T-helper 17 cell (primary cell): ENCODE data around the gene C1orf52. TPM values are rescaled to one million over a fixed set of nuclear protein-coding genes. Genes with fewer than 3 reads are reported as not detected.

ENCODE experiments used
- ATAC-seq: fragments of 150-1000 bp; cut with Tn5 transposase; 2 replicates; pipeline ENCODE4 v1.10.0; 2021; ENCODE audit warnings: mild to moderate bottlenecking, moderate library complexity
- DNase-seq, 3 donors: peaks; one replicate each; pipeline versions ENCODE4 v3.0.0 to v3.0.0-alpha.2; 2020 to 2021
- H3K9me3 ChIP-seq: one replicate; pipeline ENCODE4 v1.7.0; 2013; ENCODE audit warnings: low read length, mild to moderate bottlenecking; ENCODE audit not compliant: control insufficient read depth, poor library complexity, severe bottlenecking
- H3K27ac Mint-ChIP-seq: one replicate; pipeline ENCODE4 v1.8.0; 2022; ENCODE audit warnings: mild to moderate bottlenecking, moderate library complexity, mixed read lengths
- H3K27me3 Mint-ChIP-seq: one replicate; pipeline ENCODE4 v1.8.0; 2022; ENCODE audit warnings: mixed read lengths
- H3K36me3 Mint-ChIP-seq: one replicate; pipeline ENCODE4 v1.8.0; 2022; ENCODE audit warnings: low read depth, mixed read lengths
- H3K4me1 Mint-ChIP-seq: one replicate; pipeline ENCODE4 v1.8.0; 2022; ENCODE audit warnings: mild to moderate bottlenecking, mixed read lengths
- H3K4me3 Mint-ChIP-seq: one replicate; pipeline ENCODE4 v1.8.0; 2022; ENCODE audit warnings: mild to moderate bottlenecking, moderate library complexity, mixed read lengths
- total RNA-seq, 4 donors: library from RNA in 2 of 4; stranded (reverse) in 2 of 4; gene quantifications; one replicate each; pipeline ENCODE4 v1.2.3 and lab custom pipeline; 2022 to 2026

The C1orf52 gene
- 10 to 100 TPM; 51.5 to 51.7 TPM for total RNA-seq
- 35.0 to 38.9 reads per million in 2 donors for total RNA-seq (lab: John Stamatoyannopoulos, UW)

DNA sequence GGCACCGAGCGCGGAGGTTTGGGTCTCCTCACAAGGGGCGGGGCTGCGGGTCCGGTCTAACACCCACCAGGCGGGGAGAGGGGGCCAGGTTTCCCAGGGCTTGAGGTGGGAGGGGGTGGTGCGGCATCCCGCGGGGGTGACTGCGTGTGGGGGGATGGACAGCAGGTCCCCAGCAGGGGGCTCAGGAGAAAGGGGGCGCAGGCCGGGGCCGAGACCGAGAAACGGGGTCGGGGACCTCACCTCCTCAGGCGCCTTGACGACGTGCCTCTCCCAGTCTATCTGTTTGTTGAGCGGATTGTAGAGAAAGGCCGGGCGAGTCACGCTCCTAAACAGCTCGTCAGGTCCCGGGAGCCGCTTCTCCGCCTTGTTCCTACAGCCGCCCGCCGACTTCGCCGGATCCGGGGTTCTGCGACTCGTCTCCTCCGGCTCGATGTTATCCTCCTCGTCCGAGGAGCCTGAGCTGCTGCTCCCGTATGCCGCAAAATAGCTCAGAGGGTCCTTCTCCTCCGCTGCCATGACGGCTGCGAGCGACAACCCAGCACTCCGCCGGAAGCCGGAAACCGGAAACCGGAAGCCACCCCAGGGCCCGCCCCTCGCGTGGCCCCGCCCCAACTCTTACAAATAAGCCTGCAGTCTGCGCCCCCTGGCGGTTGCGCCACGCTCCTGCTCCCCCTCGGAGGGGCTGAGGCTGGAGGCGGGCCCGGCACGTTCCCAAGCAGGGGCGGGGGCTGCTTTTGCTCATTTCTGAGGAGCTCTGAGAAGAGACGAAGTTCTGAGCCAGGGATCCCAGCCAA lies at the start of gene C1orf52:
TSS of gene C1orf52 (minus strand) at position 545 of the 794 bp plus-strand sequence. CDS start at position 516, 29 bp downstream.
- peak; percentile 93 to 99 (median 98) for DNase-seq
- Mint-ChIP-seq H3K4me1 (peaks cover 27% of the 10 kb centered on the region), H3K4me3 (peak within 1 kb of the TSS; percentile 95), H3K27me3 (no peaks in the 10 kb centered on the region), H3K27ac (peak within 1 kb of the TSS; percentile 93), H3K36me3 (peaks cover 8% of the 10 kb centered on the region)
- H3K9me3 ChIP-seq, result no peaks in the 10 kb centered on the region
- peak; percentile 97 for ATAC-seq

DNA sequence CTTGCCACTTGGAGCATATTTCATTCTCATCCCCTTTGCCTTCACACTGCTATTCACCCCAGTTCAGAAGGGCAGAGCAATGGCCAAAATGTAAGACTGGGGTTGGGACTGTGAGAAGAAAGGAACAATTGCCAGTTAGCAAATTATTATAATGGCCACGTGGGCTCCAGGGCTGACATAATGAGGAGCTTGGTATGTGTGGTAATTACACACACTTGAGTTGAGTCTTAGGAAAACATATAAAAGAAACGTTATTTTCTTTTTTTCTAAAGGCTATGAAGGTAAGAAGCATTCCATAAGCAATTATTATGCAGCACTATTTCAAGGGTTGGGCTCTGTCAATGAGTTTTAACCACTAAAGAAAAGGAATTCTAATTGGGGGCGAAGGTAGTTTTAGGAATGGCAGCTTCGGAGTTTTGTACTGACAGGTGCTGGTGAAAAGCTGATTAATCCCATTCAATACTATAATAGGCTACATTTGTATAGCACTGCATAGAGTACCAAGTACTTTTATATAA lies 49.4 kb upstream of the C1orf52 start:
- peak overlapping the region; percentile 78 for H3K4me3 Mint-ChIP-seq
- peaks cover 16% of the 10 kb centered on the region for H3K4me1 Mint-ChIP-seq
- ATAC-seq (no peak), DNase-seq (no peak)
- H3K27ac Mint-ChIP-seq, result no peak overlapping the region
- peaks cover 43% of the 10 kb centered on the region for H3K27me3 Mint-ChIP-seq
- H3K36me3 Mint-ChIP-seq, result no peaks in the 10 kb centered on the region
- H3K9me3 ChIP-seq, result no peaks in the 10 kb centered on the region

DNA sequence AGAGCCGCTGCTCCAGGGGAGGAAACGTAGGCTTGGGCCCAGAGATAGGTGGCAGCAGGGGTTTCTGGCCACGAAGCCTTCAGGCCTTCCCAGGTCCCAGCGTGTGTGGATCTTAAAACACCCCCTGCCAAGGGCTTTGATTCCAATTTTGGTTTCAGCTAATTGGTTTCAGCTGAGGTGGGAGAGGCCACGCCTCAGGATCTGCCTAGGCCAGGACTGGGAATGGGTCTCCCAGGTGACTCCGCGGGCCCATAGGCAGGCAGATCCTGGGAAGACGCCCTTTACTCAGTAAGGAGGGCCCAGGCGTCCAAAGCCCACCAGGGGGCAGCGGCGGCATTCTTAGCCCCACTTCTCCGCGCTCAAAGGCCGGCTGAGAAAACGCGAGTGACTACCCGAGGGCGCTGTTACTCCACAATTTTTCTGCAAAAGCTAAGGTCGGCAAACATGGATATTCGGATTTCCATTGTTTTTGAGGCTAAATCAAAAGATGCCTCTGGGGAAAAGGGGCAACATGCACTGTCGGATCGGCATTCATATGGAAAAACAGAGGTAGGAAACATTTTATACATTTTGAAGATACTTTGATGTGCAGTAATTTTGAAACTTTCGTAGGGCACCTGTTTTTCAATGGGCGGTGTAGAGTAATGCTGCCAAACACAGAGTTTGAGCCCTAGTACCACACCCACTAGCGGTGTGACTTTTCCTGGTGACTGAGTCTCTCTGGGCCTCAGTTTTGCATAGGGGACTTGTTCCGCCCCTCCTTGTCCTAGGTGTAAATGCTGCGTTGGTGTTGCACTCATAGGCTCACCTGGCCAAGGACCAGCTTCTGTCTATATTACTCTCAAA lies 48.7 kb upstream of the C1orf52 start:
- Mint-ChIP-seq H3K4me3 (peak overlapping the region; percentile 78), H3K4me1 (peaks cover 16% of the 10 kb centered on the region), H3K27me3 (peaks cover 37% of the 10 kb centered on the region), H3K27ac (no peak overlapping the region), H3K36me3 (no peaks in the 10 kb centered on the region)
- ATAC-seq (peak; percentile 88), DNase-seq (peak; percentile 12 to 30 (median 24))
- no peaks in the 10 kb centered on the region for H3K9me3 ChIP-seq

GRCh38 chr1:85306236-85306635 lies 46.8 kb upstream of the C1orf52 start:
- H3K9me3 ChIP-seq, result no peaks in the 10 kb centered on the region
- Mint-ChIP-seq H3K4me1 (peaks cover 16% of the 10 kb centered on the region), H3K36me3 (no peaks in the 10 kb centered on the region), H3K27ac (no peak overlapping the region), H3K4me3 (no peak overlapping the region), H3K27me3 (peaks cover 35% of the 10 kb centered on the region)
- DNase-seq (no peak), ATAC-seq (no peak)

DNA sequence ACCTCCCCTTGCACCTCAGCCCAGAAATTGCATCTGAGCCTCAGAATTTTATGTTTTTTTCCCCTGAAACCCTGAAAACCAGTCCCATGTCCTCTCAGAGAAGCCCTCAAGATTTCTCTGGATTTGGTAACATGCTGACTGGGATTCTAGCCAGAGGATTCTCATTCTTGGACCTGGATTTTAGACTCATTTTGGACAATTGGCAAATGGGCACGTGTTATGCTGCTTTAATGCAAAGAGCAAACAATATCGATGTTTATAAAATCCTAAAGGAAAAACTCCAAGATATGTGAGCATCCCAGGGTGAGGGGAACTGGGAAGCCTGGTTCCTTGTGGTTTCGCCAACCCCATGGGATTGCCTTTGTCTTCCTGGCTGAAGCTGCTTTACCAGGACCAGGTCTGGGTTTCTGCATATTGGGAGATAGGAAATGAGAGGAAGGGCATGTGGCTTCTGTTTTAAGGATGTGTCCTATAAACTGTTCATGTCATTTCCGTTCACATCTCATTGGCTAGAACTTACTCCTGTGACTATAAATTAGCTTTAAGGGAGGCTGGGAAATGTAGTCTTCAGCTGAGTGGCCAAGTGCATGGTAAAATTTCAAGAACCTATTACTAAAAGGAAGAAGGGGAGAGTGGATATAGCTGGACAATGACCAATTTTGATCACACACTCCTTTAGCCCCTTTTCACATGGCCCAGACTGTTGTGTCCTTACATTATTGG lies 44.1 kb upstream of the C1orf52 start:
- H3K27me3 Mint-ChIP-seq, result peaks cover 11% of the 10 kb centered on the region
- no peak for DNase-seq
- no peaks in the 10 kb centered on the region for H3K36me3 Mint-ChIP-seq
- no peak overlapping the region for H3K27ac Mint-ChIP-seq
- no peak for ATAC-seq
- H3K4me3 Mint-ChIP-seq, result no peak overlapping the region
- no peaks in the 10 kb centered on the region for H3K9me3 ChIP-seq
- peaks cover 10% of the 10 kb centered on the region for H3K4me1 Mint-ChIP-seq

DNA sequence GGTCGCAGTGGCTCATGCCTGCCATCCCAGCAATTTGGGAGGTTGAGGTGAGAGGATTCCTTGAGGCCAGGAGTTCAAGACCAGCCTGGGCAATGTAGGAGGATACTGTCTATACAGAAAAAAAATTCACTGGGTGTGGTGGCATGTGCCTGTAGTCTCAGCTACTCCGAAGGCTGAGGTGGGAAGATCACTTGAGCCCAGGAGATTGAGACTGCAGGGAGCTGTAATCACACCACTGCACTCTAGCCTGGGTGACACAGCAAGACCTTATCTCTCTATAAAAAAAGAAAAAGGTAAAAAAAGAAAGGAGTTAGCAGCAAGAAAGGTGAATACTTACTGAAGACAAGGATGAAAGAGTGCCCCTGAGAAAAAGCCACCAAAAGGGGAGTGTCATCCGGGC lies 40.7 kb upstream of the C1orf52 start:
- H3K9me3 ChIP-seq, result no peaks in the 10 kb centered on the region
- H3K4me1 Mint-ChIP-seq, result peaks cover 15% of the 10 kb centered on the region
- H3K36me3 Mint-ChIP-seq, result no peaks in the 10 kb centered on the region
- no peak overlapping the region for H3K27ac Mint-ChIP-seq
- peaks cover 27% of the 10 kb centered on the region for H3K27me3 Mint-ChIP-seq
- ATAC-seq, result no peak
- H3K4me3 Mint-ChIP-seq, result no peak overlapping the region
- DNase-seq, result no peak

- peak overlapping the region; percentile 42 for H3K27ac Mint-ChIP-seq
- no peaks in the 10 kb centered on the region for H3K36me3 Mint-ChIP-seq
- H3K27me3 Mint-ChIP-seq, result peaks cover 35% of the 10 kb centered on the region
- peaks cover 13% of the 10 kb centered on the region for H3K4me1 Mint-ChIP-seq
- H3K9me3 ChIP-seq, result no peaks in the 10 kb centered on the region
- H3K4me3 Mint-ChIP-seq, result peak overlapping the region; percentile 73
- DNase-seq (no peak), ATAC-seq (peak; percentile 96)
Measured at GRCh38 chr1:85297855-85298629, 38.6 kb upstream of the C1orf52 start.

DNA sequence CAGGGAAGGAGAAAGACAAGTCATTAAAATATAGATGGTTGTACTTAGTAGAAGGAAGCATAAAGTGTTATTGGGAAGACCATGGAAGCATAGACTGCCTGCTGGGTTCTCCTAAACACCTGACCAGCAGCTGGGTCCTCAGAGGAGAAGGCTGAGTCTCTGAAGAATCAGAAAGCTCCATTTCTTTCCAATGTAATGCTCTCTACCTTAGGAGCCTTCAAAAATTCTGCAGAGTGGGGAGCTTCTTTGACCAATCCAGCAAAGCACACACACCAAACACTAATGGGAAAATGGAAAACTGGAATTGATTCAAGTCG lies 38.0 kb upstream of the C1orf52 start:
- Mint-ChIP-seq H3K27me3 (peaks cover 35% of the 10 kb centered on the region), H3K4me1 (peaks cover 13% of the 10 kb centered on the region), H3K27ac (no peak overlapping the region), H3K36me3 (peaks cover under 1% of the 10 kb centered on the region), H3K4me3 (no peak overlapping the region)
- no peaks in the 10 kb centered on the region for H3K9me3 ChIP-seq
- DNase-seq, result no peak
- no peak for ATAC-seq

GRCh38 chr1:85296980-85297379 lies 37.5 kb upstream of the C1orf52 start:
- Mint-ChIP-seq H3K4me1 (peaks cover 13% of the 10 kb centered on the region), H3K36me3 (peaks cover 2% of the 10 kb centered on the region), H3K4me3 (no peak overlapping the region), H3K27me3 (peaks cover 34% of the 10 kb centered on the region), H3K27ac (no peak overlapping the region)
- ATAC-seq (no peak), DNase-seq (no peak)
- H3K9me3 ChIP-seq, result no peaks in the 10 kb centered on the region

DNA sequence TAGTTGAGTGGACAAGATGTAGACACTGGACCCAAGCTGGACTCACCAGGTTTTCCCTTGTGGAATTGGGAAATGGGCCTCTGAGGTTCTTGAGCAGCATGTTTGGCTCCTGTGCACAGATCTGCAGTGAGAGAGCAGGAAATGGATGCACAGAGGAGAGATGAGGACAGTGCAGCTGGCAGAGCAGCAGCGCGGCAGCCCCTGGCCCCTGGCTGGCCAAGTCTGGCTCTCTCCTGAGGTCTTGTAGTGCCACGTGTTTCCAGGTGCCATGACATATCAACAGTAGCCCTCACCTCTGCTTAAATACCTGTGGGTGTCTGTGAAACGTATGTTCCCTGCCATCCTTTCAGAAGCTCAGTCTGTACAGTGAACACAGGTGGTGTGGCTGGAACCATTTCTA lies 36.2 kb upstream of the C1orf52 start:
- H3K9me3 ChIP-seq, result no peaks in the 10 kb centered on the region
- no peak for DNase-seq
- peaks cover 13% of the 10 kb centered on the region for H3K4me1 Mint-ChIP-seq
- peaks cover 38% of the 10 kb centered on the region for H3K27me3 Mint-ChIP-seq
- no peak overlapping the region for H3K4me3 Mint-ChIP-seq
- no peak for ATAC-seq
- peaks cover 2% of the 10 kb centered on the region for H3K36me3 Mint-ChIP-seq
- H3K27ac Mint-ChIP-seq, result no peak overlapping the region

- Mint-ChIP-seq H3K4me3 (no peak overlapping the region), H3K4me1 (peaks cover 13% of the 10 kb centered on the region), H3K27ac (no peak overlapping the region), H3K27me3 (peaks cover 39% of the 10 kb centered on the region), H3K36me3 (peaks cover 2% of the 10 kb centered on the region)
- ATAC-seq, result no peak
- no peaks in the 10 kb centered on the region for H3K9me3 ChIP-seq
- no peak for DNase-seq
Measured at GRCh38 chr1:85295006-85295431, 35.6 kb upstream of the C1orf52 start.

GRCh38 chr1:85290826-85291225 lies 31.4 kb upstream of the C1orf52 start:
- no peaks in the 10 kb centered on the region for H3K9me3 ChIP-seq
- ATAC-seq, result no peak
- Mint-ChIP-seq H3K27ac (no peak overlapping the region), H3K4me3 (no peak overlapping the region), H3K4me1 (peaks cover 2% of the 10 kb centered on the region), H3K27me3 (peaks cover 30% of the 10 kb centered on the region), H3K36me3 (peaks cover 2% of the 10 kb centered on the region)
- DNase-seq, result no peak
